MCF 10A (cell line): Measurements from ENCODE around the gene BCS1L. TPM values are rescaled to one million over a fixed set of nuclear protein-coding genes. Genes with fewer than 3 reads are reported as not detected.
A peak's percentile ranks its signal among the peaks of the same experiment; 100 is the strongest.

Experiments
- Bru-seq: library from RNA; stranded (reverse); fragments of 400-500 nt; gene quantifications from one replicate; lab custom pipeline; 2021; lab: Mats Ljungman, UMichigan
- BruChase-seq, 2 experiments: library from RNA; stranded (reverse); fragments of 400-500 nt; gene quantifications; one replicate each; lab custom pipeline; 2021; lab: Mats Ljungman, UMichigan
- BruUV-seq: library from RNA; stranded (reverse); fragments of 400-500 nt; replicated peaks from 2 replicates; lab custom pipeline; 2021; lab: Mats Ljungman, UMichigan
- CTCF ChIA-PET: fragments of 300-600 bp; sonication (Branson Sonifier 250); formaldehyde crosslinking; extraction: SDS; loops from one replicate; lab custom pipeline; 2021; ENCODE audit warnings: antibody characterized with exemption, inconsistent platforms; lab: Yijun Ruan, JAX
- POLR2A ChIA-PET: fragments of 300-600, 350-650 bp; sonication (Branson Sonifier 250); formaldehyde crosslinking; extraction: SDS; loops from one replicate; lab custom pipeline; 2020; ENCODE audit warnings: antibody characterized with exemption, inconsistent platforms; lab: Yijun Ruan, JAX
- DNase-seq: peaks from one replicate; pipeline ENCODE4 v3.0.0-alpha.2; 2018; ENCODE audit not compliant: unreplicated experiment
- H3K27ac Mint-ChIP-seq: one replicate; pipeline ENCODE4 v1.8.0; 2022; ENCODE audit warnings: mild to moderate bottlenecking, low read depth, mixed read lengths; ENCODE audit not compliant: unreplicated experiment
- H3K27me3 Mint-ChIP-seq: one replicate; pipeline ENCODE4 v1.8.0; 2022; ENCODE audit warnings: mixed read lengths; ENCODE audit not compliant: insufficient read depth, unreplicated experiment
- H3K36me3 Mint-ChIP-seq: one replicate; pipeline ENCODE4 v1.8.0; 2022; ENCODE audit warnings: mild to moderate bottlenecking, moderate library complexity, mixed read lengths; ENCODE audit not compliant: insufficient read depth, unreplicated experiment
- H3K4me1 Mint-ChIP-seq: one replicate; pipeline ENCODE4 v1.8.0; 2022; ENCODE audit warnings: mixed read lengths; ENCODE audit not compliant: insufficient read depth, unreplicated experiment
- H3K4me3 Mint-ChIP-seq: one replicate; pipeline ENCODE4 v1.8.0; 2022; ENCODE audit warnings: mild to moderate bottlenecking, moderate library complexity, mixed read lengths; ENCODE audit not compliant: unreplicated experiment
- H3K9me3 Mint-ChIP-seq: one replicate; pipeline ENCODE4 v1.8.0; 2022; ENCODE audit warnings: mixed read lengths; ENCODE audit not compliant: unreplicated experiment
- CTCF ChIP-seq: fragments of 200-600 bp; IDR thresholded peaks from one replicate; pipeline ENCODE4 v1.8.0; 2022; ENCODE audit warnings: antibody characterized with exemption, mild to moderate bottlenecking; ENCODE audit not compliant: unreplicated experiment
- intact Hi-C: fragments of 100-400 bp; cut with micrococcal nuclease; formaldehyde crosslinking; loops from 2 replicates; pipeline ENCODE4 v1.14.1; 2022
- long read RNA-seq: library from polyadenylated mRNA; stranded (forward); transcript quantifications from one replicate; pipeline ENCODE4 v2.0.0, GENCODE V29; 2022
- total RNA-seq: library from RNA; stranded (reverse); gene quantifications from 2 replicates; pipeline ENCODE4 v1.2.3, GENCODE V29; 2022

Gene BCS1L
- total RNA-seq (71.1 and 96.0 TPM in 2 replicates), Bru-seq, nascent RNA (percentile 72 among the genes with signal in this experiment), BruChase-seq, experiment 1, labeled RNA remaining after a 6-hour chase (percentile 88 among the genes with signal in this experiment), BruChase-seq, experiment 2, labeled RNA remaining after a 2-hour chase (percentile 86 among the genes with signal in this experiment)
- long read RNA-seq, transcript BCS1L-203 (9 exons, 1,525 nt): minor isoform, 7 of 187 reads
- long read RNA-seq, transcript BCS1L-201 (8 exons, 1,454 nt): major isoform, 48 of 187 reads
- long read RNA-seq, transcript BCS1L-212 (9 exons, 1,483 nt): minor isoform, 6 of 187 reads
- long read RNA-seq, partial matches to known transcripts: 48 of 187 reads
- long read RNA-seq, other reads (novel, unspliced or antisense): 69 of 187 reads

DNA sequence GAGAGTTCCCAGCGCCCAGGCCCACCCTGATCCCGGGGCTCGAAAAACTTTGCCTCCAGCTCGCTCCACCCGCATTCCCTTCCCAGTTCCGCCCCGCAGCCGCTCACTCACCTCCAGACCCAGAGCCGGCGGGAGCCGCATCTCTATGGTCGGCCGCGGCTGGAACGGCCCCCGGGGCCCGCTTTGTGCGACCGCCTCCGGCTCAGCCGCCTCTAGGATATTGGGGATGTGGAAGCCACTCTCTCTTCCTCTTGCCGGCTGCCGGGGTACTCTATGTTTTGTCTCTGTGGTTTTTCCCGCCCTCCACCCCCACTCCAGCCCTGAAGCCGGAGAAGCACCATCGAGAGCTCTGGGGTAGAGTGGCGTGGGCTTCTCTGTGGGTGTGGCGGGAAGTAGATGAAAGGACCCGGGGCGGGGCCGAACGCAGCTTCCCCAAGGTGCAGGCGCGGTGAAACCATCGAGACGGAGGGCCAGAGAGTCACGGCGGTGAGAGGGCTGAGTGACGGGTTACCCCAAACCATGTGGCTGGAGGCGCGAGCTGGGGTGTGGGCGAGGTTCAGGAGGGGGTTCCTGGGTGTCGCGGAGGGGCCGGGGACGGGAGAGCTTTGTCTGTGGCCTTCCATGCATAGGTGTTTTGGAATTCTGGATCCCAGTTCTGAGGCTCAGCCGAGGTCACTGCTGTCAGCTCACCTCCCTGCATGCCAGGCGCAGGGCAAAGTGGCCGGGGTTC, at the start of gene BCS1L, which contains the start of gene ZNF142:
BCS1L (plus strand) TSS at position 426 of the 730 bp plus-strand sequence. CDS start 1,305 bp downstream, outside the sequence.
ZNF142 (minus strand) TSS at position 366 of the 730 bp plus-strand sequence. CDS start 3,194 bp downstream, outside the sequence.
- Mint-ChIP-seq H3K27me3 (no peaks in the 10 kb centered on the region), H3K36me3 (peaks cover 52% of the 10 kb centered on the region), H3K4me3 (peak within 1 kb of the TSS; percentile 92), H3K9me3 (no peaks in the 10 kb centered on the region), H3K4me1 (peaks cover 27% of the 10 kb centered on the region), H3K27ac (peak within 1 kb of the TSS; percentile 82)
- BruUV-seq: no TSS peak
- POLR2A ChIA-PET: interaction anchor here (0.6 to 6.1 kb wide), 21 partner anchors 9 to 443 kb away, joined by 3 to 105 read pairs (median 5); partner anchors contain the start of genes PLCD4, RNF25, STK36 and TMBIM1
- intact Hi-C loops: loop anchor here (1.0 to 5.0 kb wide), 4 partner anchors 12 to 188 kb away; no protein-coding TSS in a partner anchor
- no peak for TF ChIP-seq CTCF
- DNase-seq: peak; percentile 94
- CTCF ChIA-PET: interaction anchor here (0.6 to 6.0 kb wide), 14 partner anchors 9 to 624 kb away, joined by 3 to 48 read pairs (median 5); partner anchors contain the start of genes RNF25, STK36 and TTLL4

DNA sequence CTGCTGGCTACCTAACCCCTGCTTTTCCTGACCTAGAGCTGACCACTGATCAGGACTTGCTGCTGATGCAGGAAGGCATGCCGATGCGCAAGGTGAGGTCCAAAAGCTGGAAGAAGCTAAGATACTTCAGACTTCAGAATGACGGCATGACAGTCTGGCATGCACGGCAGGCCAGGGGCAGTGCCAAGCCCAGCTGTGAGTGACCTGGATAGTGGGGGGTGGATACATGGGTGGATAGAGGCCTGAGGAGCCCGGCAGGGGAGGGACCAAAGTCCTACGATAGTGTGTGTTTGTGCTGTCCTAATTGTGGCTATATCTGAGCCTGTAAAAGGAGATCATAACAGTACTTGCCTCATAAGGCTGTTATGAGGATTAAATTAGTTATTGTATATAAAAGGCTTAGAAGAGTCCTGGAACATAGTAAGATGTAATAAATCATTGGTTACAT, 43.6 kb upstream of the BCS1L start:
- no TSS peak for BruUV-seq
- Mint-ChIP-seq H3K27ac (no peak overlapping the region), H3K9me3 (no peaks in the 10 kb centered on the region), H3K4me1 (no peaks in the 10 kb centered on the region), H3K27me3 (no peaks in the 10 kb centered on the region), H3K4me3 (no peak overlapping the region), H3K36me3 (no peaks in the 10 kb centered on the region)
- DNase-seq: no peak
- POLR2A ChIA-PET: interaction anchor here (1.3 kb wide), 1 partner anchor 114 kb away, joined by 3 read pairs; no protein-coding TSS in a partner anchor
- TF ChIP-seq CTCF: no peak
- intact Hi-C loops: no loop called here
- CTCF ChIA-PET: interaction anchor here (0.6 kb wide), 1 partner anchor 19 kb away, joined by 5 read pairs; no protein-coding TSS in a partner anchor

GRCh38 chr2:218618102-218618860, 41.2 kb upstream of the BCS1L start:
- Mint-ChIP-seq H3K4me3 (no peak overlapping the region), H3K27me3 (no peaks in the 10 kb centered on the region), H3K36me3 (no peaks in the 10 kb centered on the region), H3K9me3 (no peaks in the 10 kb centered on the region), H3K4me1 (no peaks in the 10 kb centered on the region), H3K27ac (no peak overlapping the region)
- POLR2A ChIA-PET: interaction anchor here (3.0 kb wide), 1 partner anchor 11 kb away, joined by 11 read pairs; the partner anchor contains the start of gene PLCD4
- TF ChIP-seq CTCF: no peak
- peak; percentile 31 for DNase-seq
- intact Hi-C loops: loop anchor here (1.0 kb wide), 1 partner anchor 211 kb away; no protein-coding TSS in a partner anchor
- CTCF ChIA-PET: interaction anchor here (0.5 to 1.5 kb wide), 4 partner anchors 11 to 172 kb away, joined by 3 to 6 read pairs (median 4); partner anchors contain the start of gene PLCD4
- BruUV-seq: no TSS peak
